ENCODE data around the gene SLC16A2. TPM values are rescaled to one million over a fixed set of nuclear protein-coding genes. Genes with fewer than 3 reads are reported as not detected.

Gene SLC16A2
- total RNA-seq, 4 donors from 2014 or later: 0.99 to 6.7 (median 2.9) TPM

DNA sequence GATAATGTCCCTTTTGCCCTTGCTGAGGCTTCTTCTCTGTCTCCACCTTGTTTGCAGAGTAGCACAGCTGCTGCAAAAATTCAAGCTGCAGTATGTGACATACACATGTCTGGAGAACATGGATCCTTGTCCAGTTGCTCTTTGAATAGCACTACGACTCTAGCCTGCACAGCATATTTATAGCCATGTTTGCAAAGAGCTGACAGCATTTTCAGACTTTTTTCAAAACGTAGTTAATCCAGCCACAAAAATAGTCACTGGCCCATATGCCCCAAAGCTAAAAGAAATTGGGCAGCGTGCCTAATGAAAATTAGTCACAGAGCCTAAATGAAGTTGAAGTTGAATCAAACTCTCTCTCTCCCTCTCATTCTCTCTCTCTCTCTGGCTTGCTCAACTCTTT lies 17.5 kb downstream of the SLC16A2 start:
- 23 to 30% methylated on average over 2 to 3 of the region's 3 CpGs for whole genome bisulfite sequencing, 2 donors
- Histone ChIP-seq H3K4me3 (no peak overlapping the region), H3K9me3 (no peaks in the 10 kb centered on the region), H3K36me3 (no peaks in the 10 kb centered on the region), H3K4me1 (peaks cover 0 to 17% (median 0%) of the 10 kb centered on the region in 3 donors), H3K27me3 (no peaks in the 10 kb centered on the region), H3K27ac (no peak overlapping the region)
- DNase-seq: no peak
- intact Hi-C loops (cut with DNase I): no loop called here
- TF ChIP-seq, protein P1, sequence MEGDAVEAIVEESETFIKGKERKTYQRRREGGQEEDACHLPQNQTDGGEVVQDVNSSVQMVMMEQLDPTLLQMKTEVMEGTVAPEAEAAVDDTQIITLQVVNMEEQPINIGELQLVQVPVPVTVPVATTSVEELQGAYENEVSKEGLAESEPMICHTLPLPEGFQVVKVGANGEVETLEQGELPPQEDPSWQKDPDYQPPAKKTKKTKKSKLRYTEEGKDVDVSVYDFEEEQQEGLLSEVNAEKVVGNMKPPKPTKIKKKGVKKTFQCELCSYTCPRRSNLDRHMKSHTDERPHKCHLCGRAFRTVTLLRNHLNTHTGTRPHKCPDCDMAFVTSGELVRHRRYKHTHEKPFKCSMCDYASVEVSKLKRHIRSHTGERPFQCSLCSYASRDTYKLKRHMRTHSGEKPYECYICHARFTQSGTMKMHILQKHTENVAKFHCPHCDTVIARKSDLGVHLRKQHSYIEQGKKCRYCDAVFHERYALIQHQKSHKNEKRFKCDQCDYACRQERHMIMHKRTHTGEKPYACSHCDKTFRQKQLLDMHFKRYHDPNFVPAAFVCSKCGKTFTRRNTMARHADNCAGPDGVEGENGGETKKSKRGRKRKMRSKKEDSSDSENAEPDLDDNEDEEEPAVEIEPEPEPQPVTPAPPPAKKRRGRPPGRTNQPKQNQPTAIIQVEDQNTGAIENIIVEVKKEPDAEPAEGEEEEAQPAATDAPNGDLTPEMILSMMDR (IDR thresholded peaks at IDR 0.05): no peak
- TF ChIP-seq POLR2A (IDR thresholded peaks at IDR 0.05): no peak

DNA sequence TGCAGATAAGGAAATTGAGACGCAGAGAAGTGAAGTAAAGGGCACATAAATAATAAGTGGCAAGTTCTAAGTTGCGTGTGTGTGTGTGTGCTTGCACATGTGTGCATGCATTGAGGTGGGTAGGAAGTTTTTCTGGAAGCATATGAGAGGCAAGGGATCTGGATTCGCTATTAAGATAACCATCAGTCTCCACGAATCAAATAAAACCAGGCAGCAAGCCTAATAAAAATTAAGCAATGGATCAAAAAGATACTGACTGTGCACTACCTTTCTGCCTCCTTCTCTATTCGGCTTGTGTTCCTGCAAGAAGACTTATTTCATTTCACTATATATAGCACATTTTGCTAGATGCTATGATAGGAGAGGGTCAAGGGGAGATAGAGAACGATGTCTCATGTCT lies 23.8 kb downstream of the SLC16A2 start:
- Histone ChIP-seq H3K27ac (no peak overlapping the region), H3K9me3 (no peaks in the 10 kb centered on the region), H3K4me3 (no peak overlapping the region), H3K27me3 (no peaks in the 10 kb centered on the region), H3K4me1 (peaks cover 0 to 37% (median 0%) of the 10 kb centered on the region in 3 donors), H3K36me3 (no peaks in the 10 kb centered on the region)
- DNase-seq: no peak
- intact Hi-C loops (cut with DNase I): no loop called here
- WGBS, 2 donors: 63 to 86% methylated on average over 6 of the region's 6 CpGs
- TF ChIP-seq, protein P1 (IDR thresholded peaks at IDR 0.05): no peak
- no peak for TF ChIP-seq POLR2A (IDR thresholded peaks at IDR 0.05)

DNA sequence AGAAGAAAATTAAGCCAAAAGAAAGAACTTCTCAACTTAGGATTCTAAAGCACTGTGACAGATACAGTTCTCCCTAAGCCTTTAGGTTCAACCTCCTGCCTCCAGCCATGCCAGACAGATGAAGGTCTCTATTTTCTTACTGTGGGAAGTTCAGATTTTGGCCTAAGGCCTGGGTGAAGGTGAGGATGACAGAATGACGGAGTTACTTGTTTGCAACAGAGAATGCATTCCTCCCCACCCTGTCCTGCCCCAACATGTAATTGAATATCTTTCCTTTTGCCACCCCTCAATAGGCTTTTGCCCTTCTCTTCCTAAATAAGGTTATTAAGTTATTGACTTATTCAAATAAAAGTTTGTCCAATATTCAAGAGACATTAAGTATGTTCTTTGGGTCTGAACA lies 25.6 kb downstream of the SLC16A2 start:
- TF ChIP-seq POLR2A (IDR thresholded peaks at IDR 0.05): no peak
- TF ChIP-seq, protein P1 (IDR thresholded peaks at IDR 0.05): no peak
- peak overlapping the region in 1 of 4 donors; percentile 50 for H3K27ac ChIP-seq
- no peaks in the 10 kb centered on the region for H3K9me3 ChIP-seq
- no peaks in the 10 kb centered on the region for H3K36me3 ChIP-seq
- H3K4me3 ChIP-seq: no peak overlapping the region
- DNase-seq: no peak
- intact Hi-C loops (cut with DNase I): no loop called here
- H3K27me3 ChIP-seq: no peaks in the 10 kb centered on the region
- WGBS, 2 donors: 29 to 56% methylated on average over 1 of the region's 1 CpG
- peaks cover 0 to 52% (median 0%) of the 10 kb centered on the region in 3 donors for H3K4me1 ChIP-seq

DNA sequence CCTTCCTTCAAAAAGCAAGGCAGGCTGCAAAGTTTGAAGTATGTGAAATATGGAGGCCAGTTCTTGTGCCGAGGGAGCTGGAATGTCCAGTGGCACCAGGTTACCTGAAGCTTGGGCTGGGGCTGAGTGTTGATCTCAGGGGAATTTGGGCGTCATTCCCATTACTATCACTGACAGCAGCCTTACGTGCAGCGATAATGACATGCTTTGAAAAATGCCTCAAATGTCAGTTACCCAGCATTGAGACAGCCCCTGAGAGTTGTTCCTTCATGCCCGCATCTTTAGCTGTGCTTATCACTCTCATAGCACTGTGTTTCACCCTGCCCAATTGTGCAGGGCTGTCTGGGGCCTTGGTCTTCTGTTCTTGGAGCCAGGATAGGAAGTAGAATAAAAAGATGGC lies 27.4 kb downstream of the SLC16A2 start:
- no peak overlapping the region for H3K27ac ChIP-seq
- peaks cover 0 to 64% (median 0%) of the 10 kb centered on the region in 3 donors for H3K4me1 ChIP-seq
- H3K36me3 ChIP-seq: no peaks in the 10 kb centered on the region
- 57 to 89% methylated on average over 3 to 4 of the region's 5 CpGs for WGBS, 2 donors
- no peak overlapping the region for H3K4me3 ChIP-seq
- DNase-seq: no peak
- H3K27me3 ChIP-seq: no peaks in the 10 kb centered on the region
- TF ChIP-seq, protein P1 (IDR thresholded peaks at IDR 0.05): no peak
- no peak for TF ChIP-seq POLR2A (IDR thresholded peaks at IDR 0.05)
- no peaks in the 10 kb centered on the region for H3K9me3 ChIP-seq
- intact Hi-C loops (cut with DNase I): no loop called here

DNA sequence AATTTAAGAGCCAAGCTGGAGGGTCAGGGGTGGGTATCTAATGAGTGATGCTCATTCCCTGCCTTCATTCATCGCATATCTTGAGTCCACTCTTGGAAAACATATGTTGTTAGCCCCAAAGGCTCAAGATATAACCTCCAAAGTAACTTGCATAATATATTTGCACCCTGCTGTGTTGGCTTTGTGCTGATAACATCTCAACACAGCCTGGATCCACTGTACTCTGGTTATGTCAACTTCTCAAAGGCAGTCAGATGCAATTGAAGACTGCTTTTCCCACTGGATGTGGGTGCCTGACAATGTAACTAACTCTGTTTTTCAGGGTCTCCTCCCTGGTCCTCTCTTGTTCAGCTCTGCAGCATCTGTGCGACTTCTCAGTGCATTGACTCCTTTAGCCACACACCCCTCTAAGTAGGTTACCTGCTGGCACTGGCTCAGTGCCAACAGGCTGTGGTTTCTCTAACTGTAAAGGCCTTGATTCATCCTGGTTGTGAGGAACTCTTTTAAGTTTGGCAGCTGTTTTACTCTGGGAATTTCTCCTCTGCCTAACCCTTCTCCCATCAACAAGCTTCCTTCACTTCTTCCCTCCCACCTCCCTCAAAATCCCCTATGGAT lies 28.1 kb downstream of the SLC16A2 start:
- no peak for TF ChIP-seq POLR2A (IDR thresholded peaks at IDR 0.05)
- TF ChIP-seq, protein P1 (IDR thresholded peaks at IDR 0.05): no peak
- DNase-seq: no peak
- Histone ChIP-seq H3K9me3 (no peaks in the 10 kb centered on the region), H3K4me3 (no peak overlapping the region), H3K4me1 (peaks cover 0 to 64% (median 0%) of the 10 kb centered on the region in 3 donors), H3K27me3 (no peaks in the 10 kb centered on the region), H3K36me3 (no peaks in the 10 kb centered on the region), H3K27ac (no peak overlapping the region)
- 60 to 62% methylated on average over 2 of the region's 2 CpGs for WGBS, 2 donors
- intact Hi-C loops (cut with DNase I): no loop called here

All from esophagus squamous epithelium (tissue), 5 donors.